NOMO-1 treated with dmso at 0.1 percent for 144 hours (cell line): ENCODE data around the gene USP24.
A peak's percentile ranks its signal among the peaks of the same experiment; 100 is the strongest.
"Not testable (repeated sequence)": the region's sequence is repeated elsewhere in the genome, so short reads cannot be mapped to it uniquely, and the experiment has no call there.

ENCODE experiments used
- DNase-seq: peaks from one replicate; lab custom pipeline; 2025; ENCODE audit not compliant: unreplicated experiment; lab: John Stamatoyannopoulos, UW

The USP24 gene

DNA sequence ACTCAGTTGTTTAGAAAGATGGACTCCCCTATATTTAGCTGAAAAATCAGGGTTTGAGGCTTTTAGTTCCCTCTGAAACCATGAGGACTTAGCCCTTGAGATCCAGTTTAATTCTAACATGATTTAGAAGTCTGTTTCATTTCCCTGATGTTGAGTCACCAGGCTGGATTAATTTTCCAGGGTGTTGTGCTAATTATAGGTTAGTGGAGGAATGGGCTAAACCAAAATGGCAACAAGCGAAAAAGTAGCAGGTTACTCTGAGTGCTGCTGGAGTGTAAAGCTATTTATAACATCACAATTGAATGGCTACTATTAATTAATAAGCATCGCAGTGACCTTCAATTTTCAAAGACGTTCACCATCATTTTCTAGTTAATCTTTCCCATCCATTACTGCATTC lies 15.5 kb upstream of the USP24 start:
- no peak for DNase-seq

DNA sequence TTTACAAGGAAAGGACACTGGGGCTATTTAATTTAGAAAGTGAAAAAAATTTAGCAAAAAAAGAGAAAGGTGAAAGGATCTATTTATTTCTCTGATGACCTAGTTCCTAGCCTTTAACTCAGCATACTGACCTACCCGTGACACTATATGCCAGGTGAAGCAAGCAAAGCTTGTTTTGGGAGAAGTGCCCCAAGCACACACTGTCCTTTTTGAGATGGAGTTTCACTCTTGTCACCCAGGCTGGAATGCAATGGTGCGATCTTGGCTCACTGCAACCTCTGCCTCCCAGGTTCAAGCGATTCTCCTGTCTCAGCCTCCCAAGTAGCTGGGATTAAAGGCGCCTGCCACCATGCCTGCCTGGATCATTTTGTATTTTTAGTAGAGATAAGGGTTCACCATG lies 14.6 kb upstream of the USP24 start:
- DNase-seq, result not testable (repeated sequence)

DNA sequence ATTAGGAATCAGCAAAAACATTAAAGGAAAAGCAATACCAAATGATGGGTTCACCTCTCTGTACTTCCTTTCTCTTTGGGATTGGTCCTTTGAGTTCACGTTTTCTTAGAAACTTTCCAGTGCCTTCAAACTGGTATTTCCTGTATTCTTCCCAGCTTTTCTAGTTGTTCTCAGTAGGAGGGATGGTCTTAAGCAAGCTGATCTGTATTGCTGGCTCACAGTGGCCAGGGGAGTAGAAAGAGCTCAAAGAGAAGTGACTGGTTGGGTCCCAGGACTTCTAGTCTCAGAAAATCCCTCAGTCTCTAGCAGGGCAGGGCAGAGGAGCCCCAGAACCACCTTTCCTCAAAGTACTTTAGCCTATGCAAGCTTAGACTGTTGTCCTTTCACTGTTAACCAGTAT lies 10.1 kb upstream of the USP24 start:
- DNase-seq, result no peak

DNA sequence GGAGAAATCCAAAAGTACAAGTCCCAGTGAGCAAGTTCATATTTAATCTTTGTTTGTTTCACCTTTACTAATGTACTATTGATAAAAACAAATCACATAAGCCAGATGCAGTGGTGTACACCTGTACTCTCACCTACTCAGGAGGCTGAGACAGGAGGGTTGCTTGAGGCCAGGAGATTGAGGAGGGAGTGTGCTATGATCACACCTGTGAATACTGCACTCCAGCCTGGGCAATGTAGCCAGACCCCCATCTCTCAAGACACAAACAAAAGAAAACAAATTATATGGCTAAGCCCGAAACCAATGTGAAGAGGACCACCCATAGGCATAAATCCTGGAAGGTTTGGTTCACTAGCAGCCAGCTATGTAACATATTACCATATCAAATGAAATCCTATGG lies 9.6 kb upstream of the USP24 start:
- DNase-seq, result no peak

DNA sequence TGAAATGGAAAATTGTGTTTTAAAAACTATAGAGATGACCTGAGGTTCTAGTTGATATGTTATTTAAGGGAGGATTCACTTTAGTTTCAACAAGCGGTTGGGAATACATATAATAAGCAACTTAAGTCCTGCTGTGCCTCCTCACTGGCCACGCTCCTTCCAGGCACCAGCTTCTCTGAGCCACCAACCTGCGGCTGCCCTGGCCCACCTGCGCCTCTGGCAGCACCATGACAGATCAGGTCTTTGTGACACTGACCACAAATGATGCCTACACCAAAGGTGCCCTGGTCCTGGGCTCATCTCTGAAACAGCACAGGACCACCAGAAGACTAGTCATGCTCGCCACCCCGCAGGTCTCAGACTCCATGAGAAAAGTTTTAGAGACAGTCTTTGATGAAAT lies 7.0 kb upstream of the USP24 start:
- DNase-seq, result no peak

DNA sequence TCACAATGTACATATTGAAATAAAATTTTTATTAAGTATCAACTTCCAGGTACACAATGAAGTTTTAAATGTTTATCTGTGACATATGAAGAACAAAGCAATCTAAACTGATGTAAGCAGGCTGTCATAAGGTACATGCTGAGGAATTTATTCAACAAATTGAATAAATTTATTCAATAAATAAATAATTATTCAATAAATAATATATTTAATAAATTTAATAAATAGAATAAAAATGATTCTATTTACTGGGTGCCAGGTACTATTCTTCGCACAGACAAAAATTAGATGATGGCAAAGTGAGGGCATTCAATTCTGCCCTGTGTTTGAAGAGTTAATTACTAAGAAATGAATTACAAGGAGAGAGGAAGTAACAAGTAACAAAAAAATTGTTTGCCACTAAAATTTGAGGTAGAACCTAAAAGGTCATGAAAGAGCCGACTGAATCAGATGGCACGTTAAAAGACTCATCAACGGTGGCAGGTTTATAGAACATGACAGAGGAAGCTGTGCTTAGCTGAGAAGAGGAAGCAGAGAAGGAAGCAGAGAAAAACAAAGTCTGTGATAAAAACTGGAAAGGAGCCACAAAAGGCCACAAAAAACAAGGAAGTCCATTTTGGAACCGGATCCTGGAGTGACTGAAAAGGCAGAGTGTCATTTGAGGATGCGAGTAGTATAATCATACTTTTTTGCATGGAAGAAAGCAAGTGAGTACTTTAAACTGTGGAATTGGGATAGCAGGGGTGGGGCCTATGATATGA lies 2.2 kb upstream of the USP24 start:
- DNase-seq, result peak; percentile 87

DNA sequence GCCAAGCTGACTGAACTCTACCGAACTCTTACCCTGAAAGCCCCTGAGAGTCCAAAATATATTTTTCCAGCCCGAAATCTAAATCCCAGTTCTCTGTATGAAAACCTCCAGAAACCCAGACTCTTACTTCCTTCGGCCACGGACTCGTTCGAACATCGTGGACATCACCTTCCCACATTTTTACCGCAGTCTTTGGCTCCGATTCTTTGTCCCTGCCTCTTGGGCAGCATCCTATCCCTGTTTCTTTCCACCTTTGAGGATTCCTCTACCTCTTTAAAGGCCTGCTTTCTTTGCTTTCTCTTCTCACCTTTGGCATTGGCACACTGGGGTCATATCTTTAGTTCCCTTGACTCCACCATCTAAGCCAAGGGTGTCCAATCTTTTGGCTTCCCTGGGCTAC lies 932 bp upstream of the USP24 start:
- no peak for DNase-seq

DNA sequence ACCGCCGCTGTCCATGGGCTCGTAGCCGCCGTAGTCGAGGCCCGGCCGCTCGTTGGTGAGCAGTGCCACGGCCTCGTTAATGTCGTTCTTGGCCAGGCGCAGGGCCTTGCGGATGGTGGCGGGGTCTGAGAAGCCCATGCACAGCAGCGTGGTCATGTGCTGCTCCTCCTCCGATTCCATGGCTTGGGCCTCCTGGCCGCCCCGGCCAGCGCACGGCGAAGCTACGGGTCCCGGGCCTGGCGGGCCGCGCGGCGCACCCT lies 300 bp downstream of the USP24 start:
- no peak for DNase-seq

DNA sequence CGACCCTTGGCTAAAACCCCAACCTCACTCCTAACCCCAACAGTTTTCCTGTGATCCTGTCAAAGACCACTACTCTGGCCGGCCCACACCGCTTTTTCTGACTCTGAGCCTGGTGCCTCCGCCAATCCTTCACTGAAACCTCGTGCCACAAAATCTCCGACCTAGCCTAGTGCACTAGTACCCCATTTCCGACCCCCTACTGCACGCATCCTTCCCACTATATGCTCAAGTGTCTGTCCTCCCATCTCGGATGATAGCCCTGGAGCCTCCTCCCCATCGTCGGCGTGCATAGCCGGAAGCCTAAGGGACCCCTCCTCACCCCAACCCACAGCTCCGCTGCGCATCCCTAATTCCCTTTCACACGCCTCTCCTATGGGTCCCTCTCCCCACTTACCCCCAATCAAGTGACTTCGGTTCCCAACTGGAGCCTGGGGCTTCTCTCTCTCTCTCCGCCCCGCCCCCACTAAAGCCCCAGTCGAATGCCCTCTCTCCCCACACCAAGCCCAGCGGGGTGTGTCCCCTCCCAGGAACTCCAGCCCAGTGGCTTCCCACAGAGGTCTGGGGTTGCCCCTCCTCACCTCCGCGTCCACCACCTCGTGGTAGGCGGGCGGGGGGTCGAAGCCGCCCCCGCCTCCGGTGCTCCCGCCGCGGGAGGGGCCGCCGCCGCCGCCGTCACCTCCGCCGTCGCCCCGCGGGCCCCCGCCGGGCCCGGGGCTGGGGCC lies 791 bp downstream of the USP24 start:
- no peak for DNase-seq

DNA sequence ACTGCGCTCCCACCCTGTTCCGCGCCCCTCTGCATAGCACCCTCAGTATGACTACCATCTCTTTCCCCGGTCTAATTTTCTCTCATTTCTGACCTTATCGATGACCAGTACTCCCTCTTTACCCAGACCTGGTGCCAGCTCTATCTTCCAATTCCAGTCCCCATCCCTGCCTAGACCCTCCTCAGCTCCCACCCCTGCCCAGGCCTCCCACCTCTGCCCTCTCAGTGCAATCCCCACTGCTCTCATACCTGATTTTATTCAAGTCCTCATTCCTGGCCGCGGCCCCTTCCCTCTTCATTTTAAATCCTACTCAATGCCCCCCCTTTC lies 1.3 kb downstream of the USP24 start:
- no peak for DNase-seq

DNA sequence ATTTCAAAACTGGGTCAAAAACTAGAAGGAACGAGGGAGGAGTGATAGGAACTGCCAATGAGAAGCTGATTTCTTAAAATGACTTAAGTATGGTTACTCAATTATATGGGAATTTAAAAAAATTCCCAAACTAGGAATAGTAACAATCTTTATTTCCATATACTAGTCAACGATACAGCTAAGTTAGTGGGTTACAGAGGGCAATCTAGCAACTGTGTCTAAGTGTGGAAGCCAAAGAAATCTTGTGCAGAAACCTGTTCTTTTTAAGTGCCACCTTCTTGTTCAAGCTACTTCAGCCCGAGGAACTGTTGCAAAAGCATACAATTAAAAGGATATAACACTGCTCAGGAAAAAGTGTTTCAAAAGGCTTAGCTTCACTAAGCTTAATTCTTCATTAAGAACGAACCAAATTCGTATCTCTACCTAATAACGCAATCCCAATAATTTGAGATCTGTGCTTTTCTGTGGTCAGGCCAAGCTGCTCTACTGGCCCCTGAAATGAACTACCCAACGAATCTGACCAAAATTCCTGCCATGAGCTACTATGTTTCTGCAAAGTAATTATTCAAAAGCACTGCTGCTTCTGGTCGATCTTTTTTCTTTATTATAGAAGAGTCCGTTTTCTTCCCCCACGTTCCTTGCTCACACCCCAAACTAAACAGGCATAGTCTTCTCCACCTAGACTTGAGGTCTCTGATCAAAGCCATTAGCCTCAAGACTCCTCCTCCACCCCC lies 1.8 kb downstream of the USP24 start:
- DNase-seq, result no peak

DNA sequence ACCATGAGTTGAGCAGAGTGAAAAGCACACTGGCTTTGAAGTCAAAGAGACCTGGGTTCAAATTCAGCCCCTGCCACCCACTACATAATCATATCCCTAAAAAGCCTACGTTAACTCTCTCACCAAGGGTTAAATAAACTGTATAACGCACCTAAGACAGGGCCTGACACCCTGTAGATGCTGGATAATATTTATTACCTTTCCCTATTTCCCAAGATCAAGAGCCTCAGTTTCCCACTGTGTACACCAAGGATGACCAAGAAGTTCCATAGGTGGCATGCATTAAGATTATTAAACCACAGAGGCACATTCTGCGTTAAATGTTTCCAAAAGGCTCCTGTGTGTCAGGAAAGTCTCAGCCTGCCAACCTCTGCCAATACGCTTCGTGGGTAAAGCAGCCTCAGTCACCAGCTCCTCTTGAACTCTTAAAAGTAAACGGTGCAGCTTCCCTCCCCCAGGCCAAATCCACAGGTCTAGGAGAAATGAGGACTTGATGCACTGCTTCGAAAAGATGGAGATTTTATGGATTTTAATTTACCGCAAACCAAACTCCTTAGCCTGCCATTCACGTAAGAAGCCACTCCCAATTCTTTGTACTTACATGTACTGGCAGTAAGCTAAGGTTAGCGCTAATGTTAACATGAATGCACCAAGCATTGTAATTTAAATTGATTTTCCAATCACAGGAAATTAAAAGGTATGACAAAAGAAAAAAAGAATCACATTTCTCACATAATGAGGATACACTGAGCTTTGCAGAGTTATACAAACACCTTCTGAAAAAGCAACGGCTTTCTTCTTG lies 2.6 kb downstream of the USP24 start:
- DNase-seq, result no peak

DNA sequence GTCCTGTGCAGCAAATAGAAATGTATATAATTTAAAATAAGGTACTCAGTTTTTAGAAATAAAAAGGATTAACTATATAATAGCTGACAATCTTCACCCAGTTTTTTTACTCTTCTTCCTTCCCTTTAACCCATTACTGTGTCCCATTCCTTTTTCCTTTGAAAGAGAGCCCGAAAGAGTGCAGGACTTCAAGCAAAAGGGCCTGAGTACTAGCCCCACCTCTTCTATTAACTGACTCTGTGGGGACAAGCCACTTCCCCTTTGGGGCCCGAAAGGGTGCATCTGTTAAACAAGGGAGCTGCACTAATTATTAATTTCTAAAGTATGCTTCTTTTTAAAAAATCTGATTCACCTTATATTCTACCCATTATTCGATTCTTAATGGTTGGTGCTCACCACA lies 3.3 kb downstream of the USP24 start:
- DNase-seq, result no peak

DNA sequence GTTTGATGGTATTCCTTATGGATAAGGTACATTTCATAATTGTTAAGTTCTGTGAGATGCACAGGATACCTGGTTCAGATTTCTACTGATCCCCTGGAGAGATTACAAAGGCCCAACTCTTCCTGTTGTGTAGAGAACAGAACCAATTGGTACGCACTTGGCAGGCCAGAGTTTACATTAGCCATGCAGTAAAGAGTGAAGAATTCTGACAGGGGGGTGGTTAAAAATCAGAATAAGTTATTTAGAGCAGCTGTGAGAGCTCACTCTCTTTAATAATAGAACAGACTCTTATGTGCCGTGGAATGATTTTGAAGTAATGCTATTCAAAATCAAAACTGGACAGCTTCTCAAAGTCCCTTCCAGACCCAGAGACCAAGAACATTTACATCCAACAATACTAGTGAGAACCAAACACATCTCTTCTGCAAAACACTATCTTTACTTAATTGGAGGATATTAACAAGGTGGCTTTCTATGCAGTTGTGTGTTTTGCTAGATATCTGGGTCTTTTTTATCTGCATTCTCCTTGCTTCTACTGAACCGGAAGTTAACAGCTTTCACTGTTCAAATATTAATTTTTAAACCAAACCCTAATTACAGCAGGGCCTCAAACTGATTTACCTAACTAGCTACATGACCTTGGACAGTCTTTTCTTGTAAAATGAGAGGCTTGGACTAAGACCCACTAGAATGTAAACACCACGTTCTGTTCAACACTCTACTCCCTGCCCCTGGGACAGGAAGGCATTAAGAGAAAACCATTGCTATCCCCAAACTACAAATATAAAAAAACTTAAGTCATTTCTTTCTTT lies 4.0 kb downstream of the USP24 start:
- DNase-seq, result no peak

DNA sequence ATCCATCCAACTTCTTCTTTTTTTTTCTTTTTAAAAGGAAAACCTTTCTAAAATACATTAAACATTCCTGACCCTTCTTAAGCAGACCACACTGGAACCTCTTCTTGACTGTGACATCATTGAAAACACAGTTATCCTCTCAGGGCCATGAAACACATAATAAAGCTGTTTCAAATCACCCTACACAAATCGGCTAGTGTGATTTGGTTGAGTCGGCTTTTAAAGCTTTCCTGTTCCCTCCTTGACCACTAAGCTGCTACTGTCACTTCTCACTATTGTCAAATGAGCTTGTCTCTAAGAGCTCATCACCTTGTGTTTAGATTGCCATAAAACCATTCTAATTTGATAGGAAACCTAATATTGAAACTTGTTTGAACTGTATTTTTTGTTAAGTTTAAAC lies 5.9 kb downstream of the USP24 start:
- DNase-seq, result no peak

DNA sequence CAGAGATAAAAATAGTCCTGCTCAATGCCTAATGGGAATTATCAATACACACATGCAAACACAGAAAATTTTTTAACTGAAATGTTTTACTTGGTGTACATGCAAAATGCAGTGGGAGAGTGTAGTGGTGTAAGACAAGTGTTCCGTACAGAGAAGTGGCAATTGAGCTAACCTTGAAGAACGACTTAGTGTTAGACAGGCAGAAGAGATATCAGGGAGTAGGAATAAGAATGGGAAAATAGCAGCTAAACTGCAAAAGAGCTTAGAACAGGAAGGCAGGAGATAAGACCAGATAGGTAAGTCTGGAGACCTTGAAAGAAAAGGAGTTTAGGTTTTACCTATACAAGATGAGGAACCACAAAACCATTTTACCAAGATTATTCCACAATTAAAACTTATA lies 9.0 kb downstream of the USP24 start:
- DNase-seq, result no peak

DNA sequence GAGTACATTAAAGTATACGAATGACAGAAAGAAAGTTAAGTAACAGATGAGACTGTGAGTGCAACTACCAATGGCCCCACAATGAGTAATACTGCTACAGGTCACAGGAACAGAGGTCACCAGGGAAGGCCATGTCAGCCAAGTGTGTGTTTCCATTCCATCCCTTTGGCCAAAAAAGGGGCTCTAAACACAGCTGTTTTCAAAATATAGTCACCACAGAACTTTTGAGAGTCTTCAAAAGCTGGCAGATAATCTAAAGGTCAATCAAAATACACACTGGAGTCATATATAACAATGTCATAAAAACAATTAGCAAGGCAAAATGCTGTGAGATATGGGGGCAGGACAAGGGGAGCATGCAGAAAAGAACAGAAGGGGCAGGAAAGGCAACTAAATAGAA lies 10.2 kb downstream of the USP24 start:
- no peak for DNase-seq

DNA sequence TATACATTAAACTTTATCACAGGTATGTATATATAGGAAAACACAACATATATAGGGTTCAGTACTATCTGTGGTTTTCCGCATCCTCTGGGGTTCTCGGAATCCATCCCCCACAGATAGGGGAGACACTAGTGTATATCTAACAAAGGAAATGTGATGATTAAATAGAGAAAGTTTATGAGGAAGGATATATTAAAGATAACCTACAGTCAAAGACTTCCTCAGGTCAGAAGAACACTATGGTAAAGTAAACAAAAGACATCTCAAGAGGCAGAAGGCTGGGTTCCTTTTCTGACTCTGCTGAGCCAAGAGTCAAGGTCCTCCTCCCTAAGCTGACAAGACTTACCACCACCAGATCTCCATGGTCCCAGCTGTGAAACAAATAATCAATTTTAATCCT lies 12.1 kb downstream of the USP24 start:
- no peak for DNase-seq

DNA sequence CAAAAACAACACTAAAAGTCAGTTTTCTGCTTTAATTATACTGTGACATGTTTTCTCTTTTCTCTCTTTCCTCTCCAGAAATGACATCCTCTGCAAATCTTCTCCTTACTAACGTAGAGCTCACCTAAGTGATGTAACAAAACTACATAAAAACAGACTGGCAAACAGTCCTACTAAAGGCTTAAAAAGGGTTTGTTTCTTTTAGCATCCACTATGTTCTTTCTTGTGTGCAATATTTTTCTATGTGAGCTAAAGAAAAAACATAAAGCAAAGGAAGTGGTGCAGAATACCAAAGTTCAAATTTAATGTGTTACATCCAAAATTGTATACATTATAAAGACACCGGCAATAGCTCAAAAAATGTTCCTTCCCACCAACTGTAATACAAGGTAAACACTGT lies 14.5 kb downstream of the USP24 start:
- DNase-seq, result no peak

DNA sequence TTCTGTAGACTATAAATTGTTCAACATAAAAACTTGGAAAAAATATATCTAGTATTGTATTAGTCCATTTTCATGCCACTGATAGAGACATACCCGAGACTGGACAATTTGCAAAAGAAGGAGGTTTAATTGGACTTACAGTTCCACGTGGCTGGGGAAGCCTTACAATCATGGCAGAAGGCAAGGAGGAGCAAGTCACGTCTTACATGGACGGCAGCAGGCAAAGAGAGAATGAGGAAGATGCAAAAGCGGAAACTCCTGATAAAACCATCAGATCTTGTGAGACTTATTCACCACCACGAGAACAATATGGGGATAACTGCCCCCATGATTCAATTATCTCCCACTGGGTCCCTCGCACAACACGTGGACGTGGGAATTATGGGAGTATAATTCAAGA lies 15.4 kb downstream of the USP24 start:
- not testable (repeated sequence) for DNase-seq

DNA sequence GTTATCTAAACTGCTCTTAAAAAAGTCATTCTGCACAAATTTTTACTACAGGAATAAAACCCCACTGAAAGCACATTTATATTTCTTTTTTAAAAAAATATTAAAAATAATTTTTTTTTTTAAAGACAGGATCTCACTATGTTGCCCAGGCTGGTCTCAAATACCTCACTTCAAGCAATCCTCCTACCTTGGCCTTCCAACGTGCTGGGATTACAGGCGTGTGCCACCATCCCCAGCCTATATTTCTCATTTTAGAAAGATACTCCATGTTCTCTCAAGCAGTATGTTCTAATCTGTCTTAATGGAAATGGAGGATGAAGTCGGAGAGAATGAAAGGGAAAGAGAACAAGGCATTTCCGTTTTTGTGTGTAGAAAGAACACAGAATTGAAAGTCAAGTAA lies 17.1 kb downstream of the USP24 start:
- DNase-seq, result no peak
